AG08395 (cell line): ENCODE data around the gene C5orf63.
"Not testable (repeated sequence)": the region's sequence is repeated elsewhere in the genome, so short reads cannot be mapped to it uniquely, and the experiment has no call there.

Experiments used
- DNase-seq: peaks from one replicate; pipeline ENCODE4 v3.0.0; 2012; ENCODE audit warnings: mixed read lengths, low spot score

The C5orf63 gene

GRCh38 chr5:127008300-127008975, 64.9 kb downstream of the C5orf63 start:
- DNase-seq = no peak

- no peak for DNase-seq
These were observed 65.8 kb downstream of the C5orf63 start for GRCh38 chr5:127007522-127007921.

- no peak for DNase-seq
These were observed 66.6 kb downstream of the C5orf63 start for GRCh38 chr5:127006744-127007143.

GRCh38 chr5:127005282-127005681, 68.0 kb downstream of the C5orf63 start:
- DNase-seq = not testable (repeated sequence)

- no peak for DNase-seq
These were observed 68.6 kb downstream of the C5orf63 start for GRCh38 chr5:127004721-127005120.

- DNase-seq = no peak
These were observed 69.4 kb downstream of the C5orf63 start for GRCh38 chr5:127003798-127004495.

- DNase-seq = peak; percentile 55
These were observed 70.9 kb downstream of the C5orf63 start for GRCh38 chr5:127002390-127002789.

- DNase-seq = peak; percentile 84
These were observed 71.5 kb downstream of the C5orf63 start for GRCh38 chr5:127001621-127002296.
